Hematopoietic multipotent progenitor cell treated with erythropoietin and hydrocortisone succinate and interleukin-3 and kit ligand, for 6 days (in vitro differentiated cells): ENCODE results near the gene CCDC194.

Experiments
- DNase-seq: peaks from one replicate; pipeline ENCODE4 v3.0.0-alpha.2; 2015

The CCDC194 gene

GRCh38 chr19:17405250-17406045 is 11.5 kb upstream of the CCDC194 start, which contains the start of gene BST2:
TSS of gene BST2 (minus strand) at chr19:17405630. CDS start at chr19:17405575, 55 bp downstream.
- DNase-seq: peak; percentile 93

GRCh38 chr19:17404621-17405249 is 10.7 kb upstream of the CCDC194 start:
- DNase-seq: no peak

- peak; percentile 21 for DNase-seq
Observed at GRCh38 chr19:17404015-17404414, 10.0 kb upstream of the CCDC194 start.

GRCh38 chr19:17402982-17403855 is 9.2 kb upstream of the CCDC194 start:
- DNase-seq: peak; percentile 76

- no peak for DNase-seq
Observed at GRCh38 chr19:17401628-17402027, 7.6 kb upstream of the CCDC194 start.

GRCh38 chr19:17398902-17399527 is 5.0 kb upstream of the CCDC194 start:
- DNase-seq: peak; percentile 68

GRCh38 chr19:17394891-17395415 is 957 bp upstream of the CCDC194 start:
- DNase-seq: peak; percentile 90

GRCh38 chr19:17393002-17393401 is 994 bp downstream of the CCDC194 start:
- DNase-seq: peak; percentile 73

GRCh38 chr19:17391371-17392151 is 2.4 kb downstream of the CCDC194 start:
- peak; percentile 50 for DNase-seq

GRCh38 chr19:17390665-17391370 is 3.2 kb downstream of the CCDC194 start:
- peak; percentile 96 for DNase-seq

- DNase-seq: no peak
Observed at GRCh38 chr19:17389957-17390664, 3.9 kb downstream of the CCDC194 start.

GRCh38 chr19:17389288-17389687 is 4.7 kb downstream of the CCDC194 start:
- DNase-seq: no peak

- peak; percentile 78 for DNase-seq
Observed at GRCh38 chr19:17385878-17386611, 8.0 kb downstream of the CCDC194 start.

GRCh38 chr19:17380426-17381138 is 13.4 kb downstream of the CCDC194 start:
- DNase-seq: no peak

GRCh38 chr19:17379221-17379631 is 14.8 kb downstream of the CCDC194 start:
- no peak for DNase-seq

- DNase-seq: peak; percentile 20
Observed at GRCh38 chr19:17378271-17378670, 15.7 kb downstream of the CCDC194 start.

- peak; percentile 86 for DNase-seq
Observed at GRCh38 chr19:17376935-17377600, 16.9 kb downstream of the CCDC194 start, which contains the start of gene PLVAP. TSS of gene PLVAP (minus strand) at chr19:17377342. CDS start at chr19:17377288, 54 bp downstream.

GRCh38 chr19:17370026-17370587 is 23.9 kb downstream of the CCDC194 start:
- peak; percentile 63 for DNase-seq
